KMS-11 (cell line): Measurements from ENCODE around the gene WASF2.

ENCODE experiments used
- H2AFZ ChIP-seq: fragments of 200-600 bp; sonication (generic); 2 replicates; pipeline ENCODE4 v1.6.1; 2016; ENCODE audit warnings: antibody characterized with exemption, mixed run types, low read depth
- H3K27ac ChIP-seq: fragments of 200-600 bp; sonication (generic); 2 replicates; pipeline ENCODE4 v1.6.1; 2016; ENCODE audit warnings: mild to moderate bottlenecking, mixed run types
- H3K27me3 ChIP-seq: fragments of 200-600 bp; sonication (generic); 2 replicates; pipeline ENCODE4 v1.6.1; 2017; ENCODE audit warnings: mild to moderate bottlenecking, low read depth, mixed run types, moderate library complexity; ENCODE audit not compliant: insufficient read depth
- H3K36me3 ChIP-seq: fragments of 200-600 bp; sonication (generic); 2 replicates; pipeline ENCODE4 v1.6.1; 2017; ENCODE audit warnings: mild to moderate bottlenecking, mixed run types; ENCODE audit not compliant: insufficient read depth
- H3K4me1 ChIP-seq: fragments of 200-600 bp; sonication (generic); 2 replicates; pipeline ENCODE4 v1.6.1; 2016; ENCODE audit warnings: mild to moderate bottlenecking, low read depth, mixed run types; ENCODE audit not compliant: poor library complexity, severe bottlenecking
- H3K4me2 ChIP-seq: fragments of 200-600 bp; sonication (generic); 2 replicates; pipeline ENCODE4 v1.7.0; 2016; ENCODE audit warnings: mild to moderate bottlenecking, mixed run types
- H3K4me3 ChIP-seq: fragments of 200-600 bp; sonication (generic); IDR thresholded peaks from 2 replicates; pipeline ENCODE4 v1.6.1; 2017; ENCODE audit warnings: low read depth, low read length, mixed read lengths; ENCODE audit not compliant: insufficient read depth
- H3K79me2 ChIP-seq: fragments of 200-600 bp; sonication (generic); 2 replicates; pipeline ENCODE4 v1.6.1; 2016; ENCODE audit warnings: low read depth, mixed run types; ENCODE audit not compliant: insufficient read depth
- H3K9ac ChIP-seq: fragments of 200-600 bp; sonication (generic); 2 replicates; pipeline ENCODE4 v1.6.1; 2016; ENCODE audit warnings: mild to moderate bottlenecking, mixed run types
- H4K20me1 ChIP-seq: fragments of 200-600 bp; sonication (generic); 2 replicates; pipeline ENCODE4 v1.6.1; 2016; ENCODE audit warnings: mild to moderate bottlenecking, mixed run types; ENCODE audit not compliant: insufficient read depth
- CTCF ChIP-seq: fragments of 200-600 bp; sonication (generic); conservative IDR thresholded peaks from 2 replicates; pipeline ENCODE4 v1.6.1; 2017; ENCODE audit warnings: low read depth, mild to moderate bottlenecking, antibody characterized with exemption, low read length, moderate library complexity, mixed read lengths

Gene WASF2

GRCh38 chr1:27383661-27384060, 106.3 kb downstream of the WASF2 start:
- TF ChIP-seq CTCF = no peak
- Histone ChIP-seq H2AFZ (no peak overlapping the region), H3K4me2 (no peak overlapping the region), H3K4me3 (no peak overlapping the region), H4K20me1 (no peaks in the 10 kb centered on the region), H3K4me1 (no peaks in the 10 kb centered on the region), H3K79me2 (no peaks in the 10 kb centered on the region), H3K27me3 (peaks cover 9% of the 10 kb centered on the region), H3K36me3 (no peaks in the 10 kb centered on the region), H3K27ac (no peak overlapping the region), H3K9ac (no peak overlapping the region)

- no peak for TF ChIP-seq CTCF
- H3K27me3 ChIP-seq = peaks cover 9% of the 10 kb centered on the region
- H3K4me3 ChIP-seq = no peak within 1 kb of the TSS
- no peak within 1 kb of the TSS for H3K27ac ChIP-seq
- no peaks in the 10 kb centered on the region for H3K4me1 ChIP-seq
- no peak within 1 kb of the TSS for H3K4me2 ChIP-seq
- H3K79me2 ChIP-seq = no peaks in the 10 kb centered on the region
- no peak within 1 kb of the TSS for H3K9ac ChIP-seq
- no peak within 1 kb of the TSS for H2AFZ ChIP-seq
- H3K36me3 ChIP-seq = no peaks in the 10 kb centered on the region
- H4K20me1 ChIP-seq = no peaks in the 10 kb centered on the region
Measured at GRCh38 chr1:27383039-27383605, 106.8 kb downstream of the WASF2 start, which contains the start of gene CD164L2. CD164L2 (minus strand) TSS chr1:27383333; CDS start chr1:27383239, 94 bp downstream.

- no peak overlapping the region for H3K9ac ChIP-seq
- TF ChIP-seq CTCF = no peak
- no peaks in the 10 kb centered on the region for H3K36me3 ChIP-seq
- H3K27me3 ChIP-seq = peaks cover 9% of the 10 kb centered on the region
- no peak overlapping the region for H2AFZ ChIP-seq
- no peaks in the 10 kb centered on the region for H4K20me1 ChIP-seq
- H3K27ac ChIP-seq = no peak overlapping the region
- no peaks in the 10 kb centered on the region for H3K79me2 ChIP-seq
- H3K4me3 ChIP-seq = no peak overlapping the region
- no peaks in the 10 kb centered on the region for H3K4me1 ChIP-seq
- H3K4me2 ChIP-seq = no peak overlapping the region
Measured at GRCh38 chr1:27381969-27382762, 107.8 kb downstream of the WASF2 start.

- H2AFZ ChIP-seq = no peak overlapping the region
- no peak for TF ChIP-seq CTCF
- H3K27ac ChIP-seq = no peak overlapping the region
Measured at GRCh38 chr1:27380766-27381733, 108.9 kb downstream of the WASF2 start.

More at GRCh38 chr1:27380766-27381733, 108.9 kb downstream of the WASF2 start:
- no peaks in the 10 kb centered on the region for H4K20me1 ChIP-seq
- peaks cover 7% of the 10 kb centered on the region for H3K27me3 ChIP-seq
- no peaks in the 10 kb centered on the region for H3K36me3 ChIP-seq
- H3K4me2 ChIP-seq = no peak overlapping the region
- H3K4me3 ChIP-seq = no peak overlapping the region
- no peaks in the 10 kb centered on the region for H3K79me2 ChIP-seq
- H3K9ac ChIP-seq = no peak overlapping the region
- no peaks in the 10 kb centered on the region for H3K4me1 ChIP-seq
